Rectal smooth muscle tissue (tissue), 1 donor: Measurements from ENCODE around the gene CREB5.
A peak's percentile ranks its signal among the peaks of the same experiment; 100 is the strongest.

ENCODE experiments used
- H3K27ac ChIP-seq: one replicate; pipeline ENCODE4 v1.7.0; 2013; ENCODE audit warnings: low read depth, low read length, inconsistent platforms
- H3K27me3 ChIP-seq: one replicate; pipeline ENCODE4 v1.7.0; 2013; ENCODE audit warnings: low read length; ENCODE audit not compliant: control insufficient read depth, insufficient read depth
- H3K36me3 ChIP-seq: one replicate; pipeline ENCODE4 v1.7.0; 2013; ENCODE audit warnings: low read length; ENCODE audit not compliant: control insufficient read depth, insufficient read depth
- H3K4me1 ChIP-seq: one replicate; pipeline ENCODE4 v1.7.0; 2013; ENCODE audit warnings: low read length; ENCODE audit not compliant: control insufficient read depth, insufficient read depth
- H3K4me3 ChIP-seq: one replicate; pipeline ENCODE4 v1.7.0; 2013; ENCODE audit warnings: low read length
- H3K9ac ChIP-seq: one replicate; pipeline ENCODE4 v1.7.0; 2013; ENCODE audit warnings: low read length

CREB5 gene

DNA sequence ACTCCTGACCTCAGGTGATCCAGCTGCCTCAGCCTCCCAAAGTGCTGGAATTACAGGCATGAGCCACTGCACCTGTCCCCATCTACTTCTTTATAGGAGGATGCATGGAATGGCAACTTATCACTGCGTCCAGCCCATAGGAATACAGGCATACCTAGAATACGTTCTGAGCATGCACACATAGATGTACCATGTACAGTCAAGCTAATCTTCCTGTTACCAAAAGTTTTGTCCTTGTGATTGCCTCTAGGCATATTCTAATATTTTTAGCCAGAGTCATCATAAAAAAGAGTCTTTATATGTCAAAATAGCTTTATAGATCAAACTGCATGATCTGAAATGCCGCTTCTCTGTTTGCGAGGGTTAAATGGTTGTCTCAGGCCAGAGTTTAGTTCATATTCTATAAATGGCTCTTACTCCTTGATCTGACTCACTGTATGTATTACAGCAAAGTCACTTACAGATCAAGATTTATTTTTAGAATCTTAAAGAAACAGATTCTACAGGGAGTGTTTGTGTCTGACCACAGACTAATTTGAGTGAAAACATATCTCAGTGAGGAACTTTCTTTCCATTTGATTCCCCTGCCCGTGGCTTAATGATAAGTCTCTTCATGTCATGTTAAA lies 210.9 kb downstream of the CREB5 start:
- Histone ChIP-seq H3K27me3 (no peaks in the 10 kb centered on the region), H3K4me3 (no peak overlapping the region), H3K4me1 (peaks cover 10% of the 10 kb centered on the region), H3K36me3 (no peaks in the 10 kb centered on the region), H3K27ac (no peak overlapping the region), H3K9ac (no peak overlapping the region)

- Histone ChIP-seq H3K36me3 (no peaks in the 10 kb centered on the region), H3K4me1 (peaks cover 10% of the 10 kb centered on the region), H3K4me3 (no peak overlapping the region), H3K9ac (no peak overlapping the region), H3K27ac (no peak overlapping the region), H3K27me3 (no peaks in the 10 kb centered on the region)
Observed at GRCh38 chr7:28623863-28624262, 211.5 kb downstream of the CREB5 start.

- no peak overlapping the region for H3K9ac ChIP-seq
- H3K4me3 ChIP-seq, result no peak overlapping the region
- peaks cover 19% of the 10 kb centered on the region for H3K4me1 ChIP-seq
- H3K36me3 ChIP-seq, result no peaks in the 10 kb centered on the region
- no peak overlapping the region for H3K27ac ChIP-seq
- H3K27me3 ChIP-seq, result no peaks in the 10 kb centered on the region
Observed at GRCh38 chr7:28625432-28625831, 213.1 kb downstream of the CREB5 start.

DNA sequence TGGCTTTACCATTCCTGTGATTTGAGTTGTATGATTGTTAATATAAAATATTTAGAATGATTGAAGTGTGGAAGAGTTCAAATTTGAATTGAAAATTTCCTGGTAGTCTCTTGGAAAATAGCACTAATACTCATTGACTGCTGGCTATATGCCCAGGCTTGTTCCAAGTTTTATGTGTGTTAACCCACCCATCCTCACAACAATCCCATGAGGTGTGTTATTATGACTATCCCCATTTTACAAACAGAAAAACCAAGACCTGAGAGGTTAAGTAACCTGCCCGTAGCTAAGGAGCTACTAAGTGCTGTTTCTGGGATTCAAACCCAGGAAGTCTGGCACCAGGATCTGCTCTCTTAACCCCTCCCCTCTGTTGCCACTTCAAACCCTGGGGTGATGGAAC lies 213.9 kb downstream of the CREB5 start:
- no peak overlapping the region for H3K4me3 ChIP-seq
- H3K36me3 ChIP-seq, result no peaks in the 10 kb centered on the region
- H3K9ac ChIP-seq, result no peak overlapping the region
- no peak overlapping the region for H3K27ac ChIP-seq
- H3K27me3 ChIP-seq, result no peaks in the 10 kb centered on the region
- peaks cover 19% of the 10 kb centered on the region for H3K4me1 ChIP-seq

DNA sequence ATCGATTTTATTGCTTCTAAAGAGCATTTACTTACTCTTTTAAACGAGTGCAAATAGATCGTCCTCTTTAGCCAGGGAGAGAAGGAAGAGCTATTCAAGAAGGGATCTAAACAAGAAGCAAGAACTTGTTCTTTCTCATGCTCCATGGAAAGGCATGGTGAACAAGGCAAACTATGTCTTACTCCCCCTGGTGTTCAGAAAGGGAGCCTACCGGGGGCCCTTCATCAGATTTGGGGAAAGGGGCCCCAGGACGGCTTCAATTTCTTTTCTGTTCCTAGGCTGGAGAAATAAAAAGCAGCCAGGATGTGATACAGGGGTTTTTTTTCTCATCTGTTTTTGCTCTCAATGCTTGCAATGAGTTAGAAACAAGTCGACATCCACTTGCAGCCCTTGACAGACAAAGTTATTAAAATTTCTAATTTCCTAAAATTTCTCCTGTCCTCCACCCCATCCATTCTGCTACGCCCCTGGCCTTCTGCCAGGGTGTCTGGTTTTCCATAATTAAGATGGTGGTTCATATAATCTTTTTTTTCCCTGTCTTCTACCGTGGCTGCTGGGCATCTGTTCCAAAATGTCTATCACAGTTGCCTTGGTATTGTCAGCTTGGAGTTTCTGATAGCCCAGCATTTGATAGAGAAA lies 214.4 kb downstream of the CREB5 start:
- Histone ChIP-seq H3K36me3 (no peaks in the 10 kb centered on the region), H3K4me1 (peaks cover 19% of the 10 kb centered on the region), H3K9ac (no peak overlapping the region), H3K27ac (no peak overlapping the region), H3K4me3 (no peak overlapping the region), H3K27me3 (no peaks in the 10 kb centered on the region)

DNA sequence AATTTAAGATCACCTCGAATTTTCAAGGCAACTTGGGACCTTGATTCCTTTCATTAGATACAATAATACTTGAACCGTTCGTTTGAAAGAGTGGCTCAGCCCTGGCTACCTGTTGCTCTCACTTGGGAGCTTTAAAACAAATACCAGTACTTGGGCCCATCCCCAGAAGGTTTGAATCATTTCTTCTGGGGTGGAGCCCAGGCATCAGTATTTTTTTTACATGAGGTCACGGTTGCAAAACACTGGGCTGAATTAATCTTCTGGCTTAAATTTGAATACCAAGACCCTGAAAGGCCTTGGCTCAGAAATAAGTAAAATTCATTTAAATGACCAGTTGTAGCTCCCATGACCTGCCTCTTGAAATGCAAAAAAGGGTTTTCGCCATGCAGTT lies 214.9 kb downstream of the CREB5 start:
- Histone ChIP-seq H3K4me1 (peaks cover 19% of the 10 kb centered on the region), H3K9ac (no peak overlapping the region), H3K4me3 (no peak overlapping the region), H3K27ac (no peak overlapping the region), H3K27me3 (no peaks in the 10 kb centered on the region), H3K36me3 (no peaks in the 10 kb centered on the region)

GRCh38 chr7:28627896-28628295 lies 215.6 kb downstream of the CREB5 start:
- H3K27ac ChIP-seq, result no peak overlapping the region
- H3K9ac ChIP-seq, result no peak overlapping the region
- H3K27me3 ChIP-seq, result no peaks in the 10 kb centered on the region

DNA sequence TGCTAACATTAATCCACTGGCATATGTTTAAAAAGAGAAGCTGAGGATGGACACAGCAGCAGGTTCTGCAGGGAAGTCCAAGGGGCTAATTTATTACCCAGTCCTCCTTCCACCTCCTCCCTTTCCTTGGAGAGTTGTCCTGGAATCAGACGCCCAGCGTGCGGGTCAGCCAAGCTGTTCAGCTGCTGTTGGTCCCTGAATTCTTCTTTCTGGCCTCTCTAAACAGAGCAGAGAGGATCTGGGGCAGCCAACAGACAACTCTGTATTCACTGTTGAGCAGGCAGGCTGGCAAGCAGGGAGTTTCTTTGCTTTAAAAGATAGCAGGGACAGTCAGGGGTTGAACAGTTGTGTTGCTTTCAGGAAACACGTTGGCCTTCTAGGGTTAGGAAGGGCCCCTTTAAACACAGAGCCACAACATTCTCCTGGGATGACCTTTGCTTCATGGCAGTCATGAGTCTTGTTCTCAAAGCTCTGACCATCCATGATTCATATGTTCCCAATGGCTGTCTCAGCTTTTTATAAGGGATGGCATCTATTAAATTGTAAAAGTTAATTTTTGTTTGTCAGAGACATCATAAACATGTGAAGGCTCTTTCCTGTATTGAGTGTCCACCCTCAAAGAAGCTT lies 217.0 kb downstream of the CREB5 start:
- Histone ChIP-seq H3K36me3 (no peaks in the 10 kb centered on the region), H3K27ac (peak overlapping the region; percentile 59), H3K9ac (no peak overlapping the region), H3K4me1 (peaks cover 13% of the 10 kb centered on the region), H3K27me3 (no peaks in the 10 kb centered on the region), H3K4me3 (no peak overlapping the region)

More at GRCh38 chr7:28627896-28628295, 215.6 kb downstream of the CREB5 start:
- peaks cover 19% of the 10 kb centered on the region for H3K4me1 ChIP-seq
- H3K36me3 ChIP-seq, result no peaks in the 10 kb centered on the region
- H3K4me3 ChIP-seq, result no peak overlapping the region

- H3K9ac ChIP-seq, result no peak overlapping the region
- no peak overlapping the region for H3K4me3 ChIP-seq
- H3K27ac ChIP-seq, result no peak overlapping the region
- peaks cover 9% of the 10 kb centered on the region for H3K4me1 ChIP-seq
- no peaks in the 10 kb centered on the region for H3K27me3 ChIP-seq
- H3K36me3 ChIP-seq, result no peaks in the 10 kb centered on the region
Observed at GRCh38 chr7:28630350-28630749, 218.0 kb downstream of the CREB5 start.

DNA sequence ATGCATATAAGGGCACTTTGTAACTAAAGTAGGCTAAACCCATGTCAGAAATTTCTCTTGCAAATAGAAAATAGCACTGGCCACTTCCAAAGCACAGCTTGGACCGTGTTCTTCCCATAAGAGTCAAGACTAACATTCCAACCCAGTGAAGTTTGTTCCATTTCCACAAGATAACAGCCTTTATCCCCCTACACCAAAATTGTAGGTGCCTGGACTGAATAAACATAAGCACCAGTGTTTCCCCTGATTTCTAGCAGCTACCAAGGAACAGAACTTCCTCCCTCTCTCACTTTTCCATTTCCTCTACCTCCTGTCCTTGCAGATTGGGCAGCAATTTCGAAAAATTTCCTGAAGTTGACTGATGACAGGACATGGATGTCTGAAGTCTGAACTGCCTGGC lies 219.7 kb downstream of the CREB5 start:
- Histone ChIP-seq H3K9ac (no peak overlapping the region), H3K4me1 (peaks cover 9% of the 10 kb centered on the region), H3K36me3 (no peaks in the 10 kb centered on the region), H3K4me3 (no peak overlapping the region), H3K27ac (no peak overlapping the region), H3K27me3 (no peaks in the 10 kb centered on the region)

DNA sequence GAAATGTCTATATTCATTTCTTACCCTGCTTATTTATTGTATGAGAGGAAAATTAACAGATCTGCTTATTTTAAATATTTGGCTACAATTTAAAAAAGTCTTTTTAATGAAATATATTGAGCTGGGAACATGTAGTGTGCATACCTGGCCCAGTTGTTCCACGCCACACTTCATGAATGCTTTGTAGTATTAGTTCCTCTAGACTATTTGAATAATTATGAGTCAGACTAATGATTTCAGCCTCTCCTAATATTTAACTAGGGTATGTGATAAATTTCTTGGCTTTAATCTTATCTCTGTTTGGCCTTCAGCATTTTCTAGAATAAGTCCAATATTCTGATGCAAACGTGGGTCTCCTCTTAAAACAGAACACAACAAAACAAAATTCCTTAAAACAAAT lies 226.6 kb downstream of the CREB5 start:
- Histone ChIP-seq H3K27me3 (no peaks in the 10 kb centered on the region), H3K4me3 (no peak overlapping the region), H3K9ac (no peak overlapping the region), H3K27ac (no peak overlapping the region), H3K36me3 (no peaks in the 10 kb centered on the region), H3K4me1 (peaks cover 13% of the 10 kb centered on the region)

DNA sequence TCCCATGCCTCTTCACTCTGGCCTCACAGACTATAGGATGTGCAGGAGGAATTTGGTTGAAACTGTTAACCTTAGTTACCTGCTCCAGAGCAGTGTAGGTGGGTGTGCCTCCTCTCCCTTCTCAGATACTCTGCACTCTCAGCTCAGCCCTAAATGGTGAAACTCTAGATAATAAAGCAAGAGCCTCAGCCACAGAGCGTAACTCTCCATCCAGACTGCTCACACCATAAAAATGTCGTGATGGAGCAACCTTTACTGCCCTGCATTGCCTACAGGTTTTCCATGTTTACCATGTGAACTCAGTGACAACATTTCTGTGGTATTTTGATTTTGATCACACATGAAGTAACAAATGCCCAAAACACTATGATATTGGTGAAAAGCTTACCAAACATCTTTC lies 227.7 kb downstream of the CREB5 start:
- Histone ChIP-seq H3K4me1 (peaks cover 13% of the 10 kb centered on the region), H3K4me3 (no peak overlapping the region), H3K27ac (no peak overlapping the region), H3K27me3 (no peaks in the 10 kb centered on the region), H3K36me3 (no peaks in the 10 kb centered on the region), H3K9ac (no peak overlapping the region)
